Fibroblast of skin of right biceps (primary cell): ENCODE measurements around the gene ADAM8.
"Not testable (repeated sequence)": the region's sequence is repeated elsewhere in the genome, so short reads cannot be mapped to it uniquely, and the experiment has no call there.

Experiments used
- DNase-seq: peaks from one replicate; pipeline ENCODE4 v3.0.0-alpha.2; 2013

The ADAM8 gene

DNA sequence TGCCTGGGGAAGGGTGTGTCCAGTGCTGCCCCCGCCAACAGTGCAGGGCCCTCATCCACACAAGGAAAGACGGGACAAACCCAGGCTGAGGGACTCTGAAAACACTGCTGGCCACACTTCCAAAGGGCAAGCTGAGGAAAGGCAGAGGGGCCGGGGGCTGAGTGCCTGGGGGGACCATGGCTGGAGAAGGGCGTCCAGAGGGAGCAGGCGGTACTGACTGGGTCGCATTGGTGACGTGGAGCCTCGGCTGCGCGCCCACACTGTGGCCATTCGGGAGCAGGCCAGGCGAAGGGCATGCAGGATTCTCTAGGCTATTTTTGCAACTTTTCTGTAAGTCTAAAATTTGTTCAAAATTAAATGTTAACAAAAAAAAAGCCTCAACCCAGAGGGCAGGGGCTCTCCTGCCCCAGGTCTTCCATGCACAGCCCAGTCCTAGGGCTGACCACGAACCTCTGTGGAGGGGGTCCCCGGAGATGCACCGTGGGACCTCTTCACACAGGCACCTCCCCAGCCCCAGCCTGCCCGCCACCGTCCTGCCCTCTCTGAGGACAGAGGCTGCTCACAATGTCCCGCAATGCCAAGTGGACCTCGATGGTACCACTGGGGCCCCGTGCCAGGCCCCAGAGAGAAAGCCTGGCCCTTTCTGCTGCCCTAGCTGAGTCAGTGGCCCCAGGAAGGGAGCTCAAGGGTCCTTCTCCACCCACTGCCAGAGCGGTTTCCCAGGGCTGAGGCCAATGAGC, 10.4 kb downstream of the ADAM8 start:
- no peak for DNase-seq

DNA sequence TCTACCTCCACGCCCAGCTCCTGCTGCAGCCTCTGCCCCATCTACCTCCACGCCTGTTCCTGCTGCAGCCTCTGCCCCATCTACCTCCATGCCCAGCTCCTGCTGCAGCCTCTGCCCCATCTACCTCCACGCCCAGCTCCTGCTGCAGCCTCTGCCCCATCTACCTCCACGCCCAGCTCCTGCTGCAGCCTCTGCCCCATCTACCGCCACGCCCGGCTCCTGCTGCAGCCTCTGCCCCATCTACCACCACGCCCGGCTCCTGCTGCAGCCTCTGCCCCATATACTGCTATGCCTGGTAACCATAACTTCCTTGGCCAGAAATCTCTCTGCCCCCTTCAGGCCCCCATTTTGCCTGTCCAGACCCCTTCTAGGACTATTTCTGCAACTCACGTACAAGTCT, 11.6 kb downstream of the ADAM8 start:
- not testable (repeated sequence) for DNase-seq

- DNase-seq, result no peak
Observed at GRCh38 chr10:133264461-133264860, 12.2 kb downstream of the ADAM8 start.

- no peak for DNase-seq
Observed at GRCh38 chr10:133263674-133264073, 13.0 kb downstream of the ADAM8 start.

GRCh38 chr10:133262696-133263095, 14.0 kb downstream of the ADAM8 start:
- no peak for DNase-seq

DNA sequence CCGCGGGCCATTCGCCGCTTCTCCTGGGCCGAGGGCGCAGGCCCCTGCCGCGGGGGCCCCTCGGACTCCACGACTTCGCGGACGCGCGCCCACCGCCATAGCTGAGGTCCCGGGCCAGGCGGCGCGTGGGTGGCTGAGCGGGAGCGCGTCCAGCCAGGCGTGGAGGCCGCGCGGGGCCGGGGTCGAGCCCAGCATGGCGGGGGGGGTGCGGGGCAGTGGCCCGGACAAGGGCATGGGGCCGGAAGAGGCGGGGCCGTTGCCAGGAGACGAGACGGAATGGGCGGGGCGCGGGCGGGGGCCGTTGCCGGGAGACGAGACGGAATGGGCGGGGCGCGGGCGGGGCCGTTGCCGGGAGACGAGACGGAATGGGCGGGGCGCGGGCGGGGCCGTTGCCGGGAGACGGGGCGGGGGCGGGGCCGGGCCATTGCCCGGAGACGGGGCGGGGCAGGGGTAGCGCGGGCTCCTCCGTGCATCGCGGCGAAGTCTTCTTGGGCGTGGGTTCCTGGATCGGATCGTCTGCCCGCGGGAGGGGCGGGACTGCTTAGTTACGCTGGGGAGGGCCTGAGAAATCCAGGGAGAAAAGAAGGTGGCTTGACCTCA, 14.8 kb downstream of the ADAM8 start:
- DNase-seq, result peak; percentile 75

- DNase-seq, result peak; percentile 16
Observed at GRCh38 chr10:133260895-133261725, 15.6 kb downstream of the ADAM8 start.

- DNase-seq, result no peak
Observed at GRCh38 chr10:133259602-133259989, 17.1 kb downstream of the ADAM8 start.

DNA sequence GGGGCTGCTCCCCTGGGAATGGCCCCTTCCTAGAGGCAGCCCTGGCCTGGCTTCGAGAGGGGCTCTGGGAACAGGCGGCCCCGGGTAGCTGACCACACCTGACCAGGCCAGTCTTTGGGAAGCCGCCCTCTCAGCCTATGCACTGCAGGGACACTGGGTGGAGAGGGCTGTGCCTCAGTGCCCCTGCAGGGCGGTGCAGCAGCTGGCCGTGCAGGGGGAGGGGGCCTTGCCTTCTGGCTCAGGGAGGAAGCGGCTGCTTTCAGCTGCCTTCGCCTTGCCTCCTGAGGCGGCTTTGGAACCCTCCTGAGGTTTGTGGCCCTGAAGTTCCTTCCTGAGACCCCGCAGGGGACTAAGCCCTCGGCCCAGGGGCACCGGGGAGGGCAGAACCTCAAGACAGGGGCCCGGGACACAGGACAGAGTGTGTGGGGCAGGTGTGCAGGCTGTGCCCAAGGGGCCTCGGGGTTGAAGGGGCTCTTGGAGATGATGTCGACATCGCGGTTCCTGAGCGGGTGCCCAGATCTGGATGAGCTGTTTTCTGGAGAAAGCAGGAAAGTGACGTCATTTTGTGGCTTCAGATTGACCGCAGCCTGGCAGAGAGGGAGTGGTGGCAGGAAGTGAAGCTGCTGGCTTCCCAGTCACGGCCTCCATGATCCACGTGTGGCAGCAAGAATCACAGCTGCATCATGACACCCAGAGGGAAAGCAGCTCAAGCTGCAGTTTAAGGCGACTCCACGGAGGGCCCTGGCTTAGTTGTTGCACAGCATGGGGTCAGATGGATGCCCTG, 17.7 kb downstream of the ADAM8 start:
- peak; percentile 98 for DNase-seq

- no peak for DNase-seq
Observed at GRCh38 chr10:133258066-133258817, 18.4 kb downstream of the ADAM8 start.

- DNase-seq, result peak; percentile 37
Observed at GRCh38 chr10:133257489-133258065, 19.1 kb downstream of the ADAM8 start.

DNA sequence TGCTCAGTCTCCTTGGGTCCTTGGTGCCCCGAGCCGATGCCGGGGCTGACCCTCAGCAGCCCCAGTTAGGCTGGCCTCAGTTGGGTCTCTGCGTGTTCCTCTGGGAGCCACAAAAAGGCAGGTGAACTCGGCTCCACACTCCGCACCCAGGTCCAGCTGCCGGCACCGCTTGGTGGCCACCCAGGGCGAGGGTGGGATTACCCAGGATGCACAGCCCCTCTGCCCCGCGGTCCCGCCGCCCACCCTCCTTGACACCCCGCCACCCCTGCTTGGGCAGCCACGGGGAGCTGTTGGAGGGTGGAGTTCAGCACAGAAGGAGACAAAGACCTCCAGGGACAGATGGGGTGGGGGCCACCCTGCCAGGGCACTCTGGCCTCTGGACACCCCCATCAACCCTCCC, 21.3 kb downstream of the ADAM8 start:
- no peak for DNase-seq

DNA sequence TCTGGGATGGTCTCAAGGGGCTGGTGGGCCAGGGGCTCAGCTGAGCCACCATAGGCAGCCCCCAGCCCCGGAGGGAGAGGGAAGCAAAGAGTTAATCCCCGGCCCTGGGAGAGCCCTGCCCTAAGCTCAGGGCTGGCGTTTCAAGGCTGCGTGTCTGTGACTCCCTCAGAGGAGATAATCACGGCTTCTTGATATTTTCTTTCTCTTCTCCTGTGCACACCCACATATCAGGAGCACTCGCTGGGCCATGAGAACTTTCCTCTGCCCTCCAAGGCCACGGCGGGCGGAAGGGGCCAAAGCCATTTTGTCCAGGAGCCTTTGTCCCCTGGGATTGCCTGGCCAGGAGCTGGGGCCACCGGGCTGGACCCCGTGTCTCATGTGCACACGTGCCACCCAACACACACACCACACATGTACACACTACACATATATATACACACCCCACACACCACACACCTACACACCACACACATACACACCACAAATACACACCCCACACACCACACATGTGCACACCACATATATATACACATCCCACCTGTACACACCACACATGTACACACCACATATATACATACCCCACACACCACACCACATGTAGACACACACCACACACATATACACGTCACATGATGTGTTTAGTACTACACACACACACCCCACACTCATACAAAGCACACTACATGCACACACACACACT, 22.1 kb downstream of the ADAM8 start:
- DNase-seq, result no peak

DNA sequence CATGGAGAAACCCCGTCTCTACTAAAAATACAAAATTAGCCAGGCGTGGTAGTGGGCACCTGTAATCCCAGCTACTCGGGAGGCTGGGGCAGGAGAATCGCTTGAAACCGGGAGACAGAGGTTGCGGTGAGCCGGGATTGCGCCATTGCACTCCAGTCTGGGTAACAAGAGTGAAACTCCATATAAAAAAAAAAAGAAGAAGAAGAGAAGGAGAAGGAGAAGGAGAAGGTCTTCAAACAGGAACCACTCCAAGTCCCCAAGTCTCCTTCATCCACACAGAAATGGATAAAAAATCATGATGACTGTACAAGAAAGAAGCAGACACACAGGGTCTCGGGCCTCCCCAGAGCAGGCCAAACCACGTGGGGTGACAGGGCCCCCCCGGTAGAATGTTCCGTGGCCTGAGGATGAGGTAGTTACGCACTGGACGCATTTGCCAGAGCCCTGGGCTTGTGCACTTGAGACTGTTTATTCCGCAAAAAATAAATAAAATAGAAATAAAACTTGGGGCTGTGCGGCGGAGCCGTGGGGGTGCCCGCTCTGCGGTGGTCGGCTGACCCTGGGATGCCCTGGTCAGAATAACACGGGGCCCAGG, 23.2 kb downstream of the ADAM8 start:
- DNase-seq, result no peak

DNA sequence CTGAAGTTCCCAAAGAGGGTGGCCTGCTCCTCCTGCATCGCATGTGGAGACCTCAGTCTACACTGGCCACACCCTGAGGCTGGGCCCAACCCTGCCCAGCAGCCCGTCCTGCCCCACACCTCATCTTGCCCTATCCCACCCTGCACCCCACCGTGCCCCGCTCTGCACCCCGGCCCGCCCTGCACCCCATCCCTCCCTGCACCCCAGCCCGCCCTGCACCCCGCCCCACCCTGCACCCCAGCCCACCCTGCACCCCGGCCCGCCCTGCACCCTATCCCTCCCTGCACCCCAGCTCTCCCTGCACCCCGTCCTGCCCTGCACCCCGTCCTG, 24.5 kb downstream of the ADAM8 start:
- no peak for DNase-seq

GRCh38 chr10:133251388-133252222, 25.1 kb downstream of the ADAM8 start:
- DNase-seq, result no peak

DNA sequence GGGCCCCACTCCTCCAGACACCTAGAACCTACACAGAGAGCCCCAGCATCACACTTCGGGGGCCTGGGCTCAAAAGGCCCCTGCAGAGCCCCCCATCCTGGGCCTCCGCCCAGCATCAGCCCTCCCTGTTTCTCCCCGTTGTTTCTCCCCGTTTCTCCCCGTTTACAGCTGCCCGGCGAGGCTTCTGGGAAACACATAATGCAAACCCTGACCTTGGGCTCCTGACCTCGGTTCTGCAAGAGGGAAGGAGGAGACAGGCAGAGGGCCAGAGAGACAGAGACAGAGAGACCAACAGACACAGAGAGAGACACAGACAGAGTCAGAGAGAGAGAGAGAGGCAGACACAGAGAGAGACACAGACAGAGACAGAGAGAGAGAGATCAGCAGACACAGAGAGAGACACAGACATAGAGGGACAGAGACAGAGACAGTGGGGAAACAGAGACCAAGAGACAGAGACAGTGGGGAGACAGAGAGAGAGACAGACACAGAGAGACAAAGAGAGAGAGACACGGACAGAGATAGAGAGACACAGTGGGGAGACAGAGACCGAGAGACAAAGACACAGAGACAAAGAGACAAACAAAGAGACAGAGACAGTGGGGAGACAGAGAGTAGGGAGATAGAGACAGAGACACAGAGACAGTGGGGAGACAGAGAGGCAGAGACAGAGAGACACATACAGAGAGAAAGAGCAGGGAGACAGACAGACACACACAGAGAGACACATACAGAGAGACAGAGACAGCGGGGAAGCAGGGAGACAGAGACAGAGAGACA, 26.5 kb downstream of the ADAM8 start:
- no peak for DNase-seq

DNA sequence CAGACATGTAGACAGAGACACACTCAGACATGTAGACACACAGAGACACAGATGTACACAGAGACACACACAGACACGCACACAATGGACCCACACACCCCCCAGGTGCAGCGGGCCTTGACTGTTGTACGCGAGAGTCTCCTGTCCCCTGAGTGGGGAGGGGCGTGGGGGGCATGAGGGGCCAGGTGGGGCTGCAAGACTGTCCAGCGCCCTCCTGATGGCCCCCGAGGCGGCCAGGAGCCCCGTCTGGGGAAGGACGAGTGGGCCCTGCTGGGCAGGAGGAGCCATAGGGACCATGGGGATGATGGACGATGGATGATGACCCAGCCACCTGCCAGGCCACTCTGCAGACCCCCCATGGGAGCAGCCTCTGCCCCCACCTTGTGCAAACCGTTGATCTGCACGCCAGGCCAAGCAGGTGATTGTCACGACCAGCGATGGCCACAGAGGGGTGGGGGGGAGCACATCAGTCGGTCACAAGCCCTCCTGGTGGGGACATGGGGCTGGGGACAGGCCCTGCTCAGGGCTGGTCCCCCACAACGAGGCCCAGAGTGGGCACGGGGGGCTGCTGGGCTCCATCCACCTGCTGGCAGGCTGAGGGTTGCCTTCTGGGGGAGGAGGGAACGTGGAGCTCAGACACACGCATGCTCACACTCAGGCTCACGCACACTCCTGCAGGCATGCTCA, 27.4 kb downstream of the ADAM8 start:
- no peak for DNase-seq

GRCh38 chr10:133248334-133248715, 28.3 kb downstream of the ADAM8 start:
- no peak for DNase-seq
